ENCODE data around the gene AKT1S1.

- TF ChIP-seq SUZ12 (IDR thresholded peaks at IDR 0.05) (no peak), BHLHE40 (IDR thresholded peaks at IDR 0.05; ENCODE audit: borderline replicate concordance) (no peak), SP1 (IDR thresholded peaks at IDR 0.05) (no peak), ARNT (IDR thresholded peaks at IDR 0.05) (no peak), L3MBTL2 (conservative IDR thresholded peaks at IDR 0.05) (no peak), NFRKB (IDR thresholded peaks at IDR 0.05) (no peak), FOXM1 (IDR thresholded peaks at IDR 0.05; ENCODE audit: borderline replicate concordance) (no peak), FOXK2 (IDR thresholded peaks at IDR 0.05) (no peak), PKNOX1 (IDR thresholded peaks at IDR 0.05) (no peak), ELF4 (IDR thresholded peaks at IDR 0.05) (no peak), CTBP1 (IDR thresholded peaks at IDR 0.05; ENCODE audit: borderline replicate concordance) (no peak), ZNF384 (IDR thresholded peaks at IDR 0.05) (no peak), FOXA1 (IDR thresholded peaks at IDR 0.05) (no peak)
Measured at GRCh38 chr19:49833599-49833998, 43.6 kb downstream of the AKT1S1 start.

All from HEK293T (cell line).